DMS153 treated with DMSO at 0.1 percent for 48 hours (cell line): ENCODE results near the gene AMD1.

Source experiments
- DNase-seq: peaks from one replicate; lab custom pipeline; 2025; ENCODE audit not compliant: unreplicated experiment; lab: John Stamatoyannopoulos, UW

AMD1 gene

GRCh38 chr6:110934381-110934898 is 59.9 kb downstream of the AMD1 start:
- no peak for DNase-seq

- DNase-seq, result no peak
These were observed 60.6 kb downstream of the AMD1 start for GRCh38 chr6:110935171-110935570.

- no peak for DNase-seq
These were observed 63.6 kb downstream of the AMD1 start for GRCh38 chr6:110938171-110938570.

GRCh38 chr6:110939429-110940200 is 65.0 kb downstream of the AMD1 start:
- DNase-seq, result no peak

- no peak for DNase-seq
These were observed 70.1 kb downstream of the AMD1 start for GRCh38 chr6:110944681-110945151.
